Trophoblast cell (in vitro differentiated cells and primary cell): Measurements from ENCODE around the gene FBXL17.

Source experiments
- DNase-seq, 2 donors: peaks; one replicate each; pipeline ENCODE4 v3.0.0-alpha.2; 2016
- H2AFZ ChIP-seq: 2 replicates; pipeline ENCODE4 v1.6.1; 2013; ENCODE audit warnings: low read length, moderate library complexity, mild to moderate bottlenecking; ENCODE audit not compliant: insufficient read depth, poor library complexity
- H2AK5ac ChIP-seq: 2 replicates; pipeline ENCODE4 v1.6.1; 2013; ENCODE audit warnings: mild to moderate bottlenecking, low read length
- H2BK120ac ChIP-seq: 2 replicates; pipeline ENCODE4 v1.6.1; 2013; ENCODE audit warnings: low read length, mild to moderate bottlenecking, moderate library complexity; ENCODE audit not compliant: insufficient read depth, poor library complexity
- H2BK12ac ChIP-seq: 2 replicates; pipeline ENCODE4 v1.6.1; 2013; ENCODE audit warnings: mild to moderate bottlenecking, low read length, moderate library complexity
- H2BK5ac ChIP-seq: 2 replicates; pipeline ENCODE4 v1.6.1; 2013; ENCODE audit warnings: low read length, low read depth, moderate library complexity, mild to moderate bottlenecking; ENCODE audit not compliant: poor library complexity
- H3K14ac ChIP-seq: 2 replicates; pipeline ENCODE4 v1.6.1; 2013; ENCODE audit warnings: mild to moderate bottlenecking, low read length
- H3K18ac ChIP-seq: 2 replicates; pipeline ENCODE4 v1.6.1; 2013; ENCODE audit warnings: mild to moderate bottlenecking, low read length
- H3K23ac ChIP-seq: 2 replicates; pipeline ENCODE4 v1.6.1; 2013; ENCODE audit warnings: low read length
- H3K27ac ChIP-seq: 2 replicates; pipeline ENCODE4 v1.5.1; 2013; ENCODE audit warnings: low read depth, mild to moderate bottlenecking, inconsistent platforms, low read length, moderate library complexity
- H3K27me3 ChIP-seq: 2 replicates; pipeline ENCODE4 v1.6.1; 2013; ENCODE audit warnings: inconsistent platforms, mild to moderate bottlenecking, low read length, moderate library complexity; ENCODE audit not compliant: insufficient read depth
- H3K36me3 ChIP-seq, 2 experiments: 1 replicate in 1 of 2; 2 replicates in 1 of 2; pipeline ENCODE4 v1.6.1; 2013; ENCODE audit warnings: low read length in 2 of 2, mild to moderate bottlenecking in 2 of 2, moderate library complexity in 1 of 2; ENCODE audit not compliant: insufficient read depth in 2 of 2, control insufficient read depth in 1 of 2
- H3K4ac ChIP-seq: 2 replicates; pipeline ENCODE4 v1.6.1; 2013; ENCODE audit warnings: low read depth, mild to moderate bottlenecking, low read length, moderate library complexity
- H3K4me1 ChIP-seq, 2 experiments: 1 replicate in 1 of 2; 2 replicates in 1 of 2; pipeline ENCODE4 v1.6.1; 2013; ENCODE audit warnings: low read length in 2 of 2, mild to moderate bottlenecking in 2 of 2, moderate library complexity in 1 of 2; ENCODE audit not compliant: insufficient read depth in 2 of 2, control insufficient read depth in 1 of 2
- H3K4me2 ChIP-seq: 2 replicates; pipeline ENCODE4 v1.6.1; 2013; ENCODE audit warnings: inconsistent platforms, mild to moderate bottlenecking, low read length, moderate library complexity
- H3K4me3 ChIP-seq: 2 replicates; pipeline ENCODE4 v1.5.1; 2013; ENCODE audit warnings: mild to moderate bottlenecking, low read depth, low read length, inconsistent platforms
- H3K79me1 ChIP-seq: one replicate; pipeline ENCODE4 v1.6.1; 2013; ENCODE audit warnings: low read length
- H3K79me2 ChIP-seq: 2 replicates; pipeline ENCODE4 v1.6.1; 2013; ENCODE audit warnings: low read length, mild to moderate bottlenecking; ENCODE audit not compliant: control insufficient read depth, insufficient read depth, poor library complexity
- H3K9ac ChIP-seq: 2 replicates; pipeline ENCODE4 v1.6.1; 2013; ENCODE audit warnings: mild to moderate bottlenecking, low read length
- H3K9me3 ChIP-seq: 2 replicates; pipeline ENCODE4 v1.6.1; 2013; ENCODE audit warnings: low read depth, mild to moderate bottlenecking, control low read depth, inconsistent platforms, low read length; ENCODE audit not compliant: insufficient read depth
- H4K12ac ChIP-seq: 2 replicates; pipeline ENCODE4 v1.6.1; 2013; ENCODE audit warnings: low read depth, mild to moderate bottlenecking, low read length, moderate library complexity
- H4K8ac ChIP-seq: 2 replicates; pipeline ENCODE4 v1.6.1; 2013; ENCODE audit warnings: low read depth, mild to moderate bottlenecking, low read length, moderate library complexity
- H4K91ac ChIP-seq: one replicate; pipeline ENCODE4 v1.6.1; 2013; ENCODE audit warnings: low read depth, mild to moderate bottlenecking, low read length, moderate library complexity
- WGBS: extraction: QIAGEN DNeasy Blood & Tissue Kit; methylation state at CpG from one replicate; pipeline ENCODE4 v1.1.7; 2013; ENCODE audit warnings: missing lambda C conversion rate; ENCODE audit not compliant: insufficient read length, insufficient coverage; ENCODE audit errors: extremely low coverage; 5-methylcytosine and 5-hydroxymethylcytosine counted together

The FBXL17 gene

GRCh38 chr5:107831612-107832395, 550.1 kb downstream of the FBXL17 start:
- Histone ChIP-seq H3K18ac (no peak overlapping the region), H3K14ac (no peak overlapping the region), H2BK5ac (no peak overlapping the region), H3K4me2 (no peak overlapping the region), H3K27ac (no peak overlapping the region), H3K23ac (no peak overlapping the region), H3K9me3 (no peaks in the 10 kb centered on the region), H4K12ac (no peak overlapping the region), H3K4ac (no peak overlapping the region), H2AK5ac (no peak overlapping the region), H2BK12ac (no peak overlapping the region), H4K8ac (no peak overlapping the region), H3K79me1 (no peaks in the 10 kb centered on the region), H4K91ac (no peak overlapping the region), H2AFZ (no peak overlapping the region), H3K36me3 (no peaks in the 10 kb centered on the region), H3K4me3 (no peak overlapping the region), H3K4me1 (no peaks in the 10 kb centered on the region), H2BK120ac (no peak overlapping the region), H3K79me2 (no peaks in the 10 kb centered on the region), H3K9ac (no peak overlapping the region), H3K27me3 (no peaks in the 10 kb centered on the region)
- no CpG with 5 or more reads among the region's 13 CpGs for WGBS
- DNase-seq: no peak

- Histone ChIP-seq H3K9me3 (no peaks in the 10 kb centered on the region), H2BK5ac (no peak overlapping the region), H3K27ac (no peak overlapping the region), H4K91ac (no peak overlapping the region), H3K4me1 (no peaks in the 10 kb centered on the region), H2AK5ac (no peak overlapping the region), H3K9ac (no peak overlapping the region), H3K79me1 (no peaks in the 10 kb centered on the region), H3K27me3 (no peaks in the 10 kb centered on the region), H3K79me2 (no peaks in the 10 kb centered on the region), H3K23ac (no peak overlapping the region), H4K12ac (no peak overlapping the region), H2AFZ (no peak overlapping the region), H3K14ac (no peak overlapping the region), H3K18ac (no peak overlapping the region), H2BK120ac (no peak overlapping the region), H3K36me3 (no peaks in the 10 kb centered on the region), H4K8ac (no peak overlapping the region), H3K4me2 (no peak overlapping the region), H2BK12ac (no peak overlapping the region), H3K4ac (no peak overlapping the region), H3K4me3 (no peak overlapping the region)
- DNase-seq: no peak
- WGBS: no CpG with 5 or more reads among the region's 6 CpGs
Measured at GRCh38 chr5:107830750-107831149, 551.1 kb downstream of the FBXL17 start.

- H4K12ac ChIP-seq: no peak overlapping the region
- H2BK120ac ChIP-seq: no peak overlapping the region
- no CpG with 5 or more reads among the region's 6 CpGs for WGBS
- no peak overlapping the region for H4K91ac ChIP-seq
- H3K4me1 ChIP-seq: no peaks in the 10 kb centered on the region
- H2BK12ac ChIP-seq: no peak overlapping the region
- H3K79me1 ChIP-seq: no peaks in the 10 kb centered on the region
- no peak overlapping the region for H3K14ac ChIP-seq
- no peaks in the 10 kb centered on the region for H3K27me3 ChIP-seq
- no peak overlapping the region for H3K23ac ChIP-seq
- no peak overlapping the region for H2BK5ac ChIP-seq
- no peak overlapping the region for H3K27ac ChIP-seq
- H4K8ac ChIP-seq: no peak overlapping the region
- no peak overlapping the region for H3K4me3 ChIP-seq
- peaks cover 2% of the 10 kb centered on the region for H3K9me3 ChIP-seq
- no peaks in the 10 kb centered on the region for H3K79me2 ChIP-seq
- no peak overlapping the region for H3K4ac ChIP-seq
- no peak overlapping the region for H3K18ac ChIP-seq
- no peak for DNase-seq
- H2AFZ ChIP-seq: no peak overlapping the region
- no peak overlapping the region for H3K9ac ChIP-seq
- no peak overlapping the region for H3K4me2 ChIP-seq
- H2AK5ac ChIP-seq: no peak overlapping the region
- no peaks in the 10 kb centered on the region for H3K36me3 ChIP-seq
Measured at GRCh38 chr5:107826311-107827000, 555.4 kb downstream of the FBXL17 start.

DNA sequence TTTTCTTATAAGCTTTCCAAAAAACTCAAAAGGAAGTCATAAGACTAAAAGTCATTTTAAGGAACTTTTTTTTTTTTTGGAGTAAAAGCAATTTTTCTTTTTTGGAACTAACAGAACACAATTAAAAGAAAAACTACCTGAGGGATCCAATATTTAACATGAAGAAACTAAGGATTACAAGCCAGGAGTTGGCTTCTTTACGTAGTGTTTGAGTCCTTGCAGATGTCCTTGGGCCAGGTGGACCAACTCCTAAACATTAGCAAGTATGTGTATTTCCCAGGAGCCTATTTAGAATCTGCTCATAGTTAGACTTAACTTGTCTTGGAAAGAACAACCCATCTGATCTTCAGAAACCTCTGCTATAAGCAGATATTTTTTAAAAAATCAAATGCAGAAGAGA, 557.1 kb downstream of the FBXL17 start:
- Histone ChIP-seq H3K4me2 (no peak overlapping the region), H3K36me3 (no peaks in the 10 kb centered on the region), H2BK120ac (no peak overlapping the region), H3K9me3 (peaks cover 2% of the 10 kb centered on the region), H3K18ac (no peak overlapping the region), H3K23ac (no peak overlapping the region), H4K91ac (no peak overlapping the region), H3K4me3 (no peak overlapping the region), H4K12ac (no peak overlapping the region), H2BK12ac (no peak overlapping the region), H2AK5ac (no peak overlapping the region), H3K79me2 (no peaks in the 10 kb centered on the region), H4K8ac (no peak overlapping the region), H3K27me3 (no peaks in the 10 kb centered on the region), H2BK5ac (no peak overlapping the region), H3K14ac (no peak overlapping the region), H3K27ac (no peak overlapping the region), H2AFZ (no peak overlapping the region), H3K9ac (no peak overlapping the region), H3K4me1 (no peaks in the 10 kb centered on the region), H3K4ac (no peak overlapping the region), H3K79me1 (no peaks in the 10 kb centered on the region)
- no peak for DNase-seq
- no CpG with 5 or more reads among the region's 1 CpG for WGBS
